Measurements from ENCODE around the gene SHB. TPM values are rescaled to one million over a fixed set of nuclear protein-coding genes. Genes with fewer than 3 reads are reported as not detected.

Gene SHB
- total RNA-seq, 2 donors from 2014 or later: 41.7 to 57.9 TPM

- ATAC-seq (ENCODE audit: insufficient number of reproducible peaks, low FRiP score, low read depth): no peak
- TF ChIP-seq CTCF (IDR thresholded peaks at IDR 0.05): no peak
- Histone ChIP-seq H3K9me3 (no peaks in the 10 kb centered on the region), H3K4me3 (no peak overlapping the region), H3K27ac (no peak overlapping the region), H3K4me1 (ENCODE audit: control insufficient read depth in 1 of 2, low read depth in 2 of 2) (peaks cover 16 to 43% of the 10 kb centered on the region in 2 donors), H3K36me3 (no peaks in the 10 kb centered on the region), H3K27me3 (replicated peaks; ENCODE audit: insufficient read depth) (no peaks in the 10 kb centered on the region)
- no peak for DNase-seq (ENCODE audit: low spot score)
Observed at GRCh38 chr9:37950561-37950960, 118.5 kb downstream of the SHB start.

- Histone ChIP-seq H3K27ac (no peak overlapping the region), H3K36me3 (no peaks in the 10 kb centered on the region)
- no peak for DNase-seq (ENCODE audit: low spot score)
Observed at GRCh38 chr9:37949576-37949975, 119.5 kb downstream of the SHB start.

DNA sequence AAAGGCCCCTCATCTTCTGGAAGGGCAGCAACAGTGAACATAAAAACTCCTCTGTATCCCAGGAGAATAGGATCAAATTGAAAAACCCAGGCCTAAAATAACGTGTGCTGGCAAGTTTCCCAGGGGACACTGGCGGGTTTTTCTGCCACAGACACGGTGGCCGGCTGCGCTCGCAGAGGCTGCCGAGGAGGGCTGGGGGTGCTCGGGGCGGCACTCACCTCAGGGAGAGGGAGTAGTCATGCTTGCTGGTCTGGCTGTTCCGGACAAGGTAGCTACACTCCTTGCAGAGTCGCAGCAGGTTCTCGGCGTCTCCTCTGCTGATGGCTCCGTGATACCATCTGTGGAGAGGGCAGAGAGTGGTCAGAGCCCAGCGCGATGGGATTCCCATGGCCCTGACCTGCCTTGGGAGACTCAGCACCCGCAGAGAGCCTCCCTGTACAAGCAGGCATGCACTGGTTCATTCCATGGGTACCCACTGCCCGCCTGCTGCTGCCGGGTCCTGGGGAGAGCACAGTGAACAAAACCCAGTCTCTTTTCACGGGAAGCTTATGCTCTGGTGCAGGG, 120.5 kb downstream of the SHB start:
- peak overlapping the region in 1 of 2 donors; percentile 8 for H3K27ac ChIP-seq
- ATAC-seq (ENCODE audit: insufficient number of reproducible peaks, low FRiP score, low read depth) (no peak), DNase-seq (ENCODE audit: low spot score) (no peak)
- no peaks in the 10 kb centered on the region for H3K27me3 ChIP-seq (replicated peaks; ENCODE audit: insufficient read depth)
- TF ChIP-seq CTCF (IDR thresholded peaks at IDR 0.05): no peak
- no peaks in the 10 kb centered on the region for H3K9me3 ChIP-seq
- no peak overlapping the region for H3K4me3 ChIP-seq
- peaks cover 18 to 47% of the 10 kb centered on the region in 2 donors for H3K4me1 ChIP-seq (ENCODE audit: control insufficient read depth in 1 of 2, low read depth in 2 of 2)
- no peaks in the 10 kb centered on the region for H3K36me3 ChIP-seq

More at GRCh38 chr9:37949576-37949975, 119.5 kb downstream of the SHB start:
- TF ChIP-seq CTCF (IDR thresholded peaks at IDR 0.05): no peak
- Histone ChIP-seq H3K4me3 (no peak overlapping the region), H3K9me3 (no peaks in the 10 kb centered on the region), H3K27me3 (replicated peaks; ENCODE audit: insufficient read depth) (no peaks in the 10 kb centered on the region), H3K4me1 (ENCODE audit: control insufficient read depth in 1 of 2, low read depth in 2 of 2) (peaks cover 20 to 47% of the 10 kb centered on the region in 2 donors)
- no peak for ATAC-seq (ENCODE audit: insufficient number of reproducible peaks, low FRiP score, low read depth)

DNA sequence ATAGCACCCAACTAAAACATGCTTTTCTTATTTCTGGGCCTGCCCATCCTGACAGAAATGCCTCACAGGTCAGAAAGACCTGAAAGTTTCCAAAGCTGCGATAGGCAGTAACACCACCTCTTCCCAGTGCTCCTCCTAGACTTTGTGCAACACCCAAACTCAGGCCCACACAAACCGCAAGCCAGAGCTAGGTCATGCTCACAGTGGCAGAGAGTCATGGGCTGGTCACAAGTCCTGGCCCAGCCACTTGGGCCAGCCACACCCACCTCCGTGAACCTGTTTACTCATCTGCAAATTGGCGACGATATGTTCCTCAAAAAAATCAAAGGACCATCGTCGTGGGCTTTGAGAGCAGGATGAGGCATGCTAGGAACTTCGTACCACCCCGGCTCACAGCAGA, 121.0 kb downstream of the SHB start:
- ATAC-seq (ENCODE audit: insufficient number of reproducible peaks, low FRiP score, low read depth) (no peak), DNase-seq (ENCODE audit: low spot score) (no peak)
- Histone ChIP-seq H3K36me3 (no peaks in the 10 kb centered on the region), H3K27me3 (replicated peaks; ENCODE audit: insufficient read depth) (no peaks in the 10 kb centered on the region), H3K9me3 (no peaks in the 10 kb centered on the region), H3K4me1 (ENCODE audit: control insufficient read depth in 1 of 2, low read depth in 2 of 2) (peaks cover 22 to 48% of the 10 kb centered on the region in 2 donors), H3K27ac (peak overlapping the region in 1 of 2 donors; percentile 8), H3K4me3 (no peak overlapping the region)
- TF ChIP-seq CTCF (IDR thresholded peaks at IDR 0.05): no peak

DNA sequence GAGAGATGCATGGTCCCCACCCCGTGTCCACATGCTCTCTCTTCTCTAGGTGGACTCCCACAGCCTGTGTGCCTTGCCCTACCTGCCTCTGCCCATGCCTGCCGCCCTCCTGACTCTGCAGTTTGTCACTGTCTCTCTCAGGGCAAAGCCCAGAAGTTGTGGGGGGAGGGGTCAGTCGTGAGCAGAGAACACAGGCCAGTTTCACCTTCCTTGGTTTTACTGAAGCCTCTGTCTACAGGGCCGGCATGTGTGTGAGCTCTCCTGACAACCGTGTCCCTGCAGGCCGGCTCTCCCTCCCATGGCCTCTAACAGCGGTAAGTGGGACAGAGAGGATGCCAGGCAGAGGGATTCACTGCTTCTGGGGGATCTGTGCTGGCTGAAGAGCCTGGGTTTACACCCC, 121.6 kb downstream of the SHB start:
- Histone ChIP-seq H3K4me1 (ENCODE audit: control insufficient read depth in 1 of 2, low read depth in 2 of 2) (peaks cover 27 to 53% of the 10 kb centered on the region in 2 donors), H3K4me3 (no peak overlapping the region), H3K27ac (no peak overlapping the region), H3K9me3 (no peaks in the 10 kb centered on the region), H3K27me3 (replicated peaks; ENCODE audit: insufficient read depth) (no peaks in the 10 kb centered on the region), H3K36me3 (no peaks in the 10 kb centered on the region)
- ATAC-seq (ENCODE audit: insufficient number of reproducible peaks, low FRiP score, low read depth) (no peak), DNase-seq (ENCODE audit: low spot score) (no peak)
- TF ChIP-seq CTCF (IDR thresholded peaks at IDR 0.05): no peak

All from thoracic aorta (tissue), 2 donors.